GM23338 (cell line): ENCODE measurements around the gene REEP3. TPM values are rescaled to one million over a fixed set of nuclear protein-coding genes. Genes with fewer than 3 reads are reported as not detected.
A peak's percentile ranks its signal among the peaks of the same experiment; 100 is the strongest.

Experiments
- ATAC-seq: fragments of 200-7000 bp; cut with Tn5 transposase; 3 replicates; pipeline ENCODE4 v1.9.1; 2020
- DNase-seq: peaks from one replicate; pipeline ENCODE4 v3.0.0-alpha.2; 2015; ENCODE audit warnings: low spot score
- H2AFZ ChIP-seq: fragments of 200-600 bp; sonication (generic); 2 replicates; pipeline ENCODE4 v1.8.0; 2016; ENCODE audit warnings: antibody characterized with exemption, mild to moderate bottlenecking, moderate library complexity
- H3F3A ChIP-seq: fragments of 200-600 bp; sonication (generic); replicated peaks from 2 replicates; pipeline ENCODE4 v1.8.0; 2017; ENCODE audit warnings: antibody characterized with exemption, mixed run types, low read depth
- H3K27ac ChIP-seq: fragments of 200-600 bp; sonication (generic); 2 replicates; pipeline ENCODE4 v1.6.1; 2016; ENCODE audit warnings: low read depth
- H3K27me3 ChIP-seq: fragments of 200-600 bp; sonication (generic); 2 replicates; pipeline ENCODE4 v1.8.0; 2016; ENCODE audit warnings: mild to moderate bottlenecking, mixed run types, moderate library complexity; ENCODE audit not compliant: insufficient read depth
- H3K36me3 ChIP-seq: fragments of 200-600 bp; sonication (generic); 2 replicates; pipeline ENCODE4 v1.8.0; 2016; ENCODE audit warnings: mild to moderate bottlenecking; ENCODE audit not compliant: insufficient read depth
- H3K4me1 ChIP-seq: fragments of 200-600 bp; sonication (generic); 2 replicates; pipeline ENCODE4 v1.8.0; 2016; ENCODE audit warnings: mild to moderate bottlenecking, moderate library complexity; ENCODE audit not compliant: insufficient read depth
- H3K4me2 ChIP-seq: fragments of 200-600 bp; sonication (generic); 2 replicates; pipeline ENCODE4 v1.7.1; 2017; ENCODE audit warnings: mixed run types
- H3K4me3 ChIP-seq: fragments of 200-600 bp; sonication (generic); 2 replicates; pipeline ENCODE4 v1.6.1; 2016; ENCODE audit warnings: mixed run types
- H3K79me2 ChIP-seq: fragments of 200-600 bp; sonication (generic); replicated peaks from 2 replicates; pipeline ENCODE4 v1.8.0; 2017; ENCODE audit warnings: mild to moderate bottlenecking; ENCODE audit not compliant: insufficient read depth
- H3K9me2 ChIP-seq: fragments of 200-600 bp; sonication (generic); 2 replicates; pipeline ENCODE4 v1.8.0; 2017; ENCODE audit not compliant: insufficient read depth
- H4K20me1 ChIP-seq: fragments of 200-600 bp; sonication (generic); replicated peaks from 2 replicates; pipeline ENCODE4 v1.8.0; 2017; ENCODE audit warnings: mild to moderate bottlenecking; ENCODE audit not compliant: insufficient read depth
- H3K27ac Mint-ChIP-seq: 2 replicates; pipeline ENCODE4 v1.8.0; 2020; ENCODE audit warnings: inconsistent platforms, mild to moderate bottlenecking, moderate library complexity, mixed read lengths
- H3K27me3 Mint-ChIP-seq: 3 replicates; pipeline ENCODE4 v1.8.0; 2022; ENCODE audit warnings: low read depth, mild to moderate bottlenecking, moderate library complexity, mixed read lengths, inconsistent platforms; ENCODE audit not compliant: insufficient read depth, poor library complexity
- H3K36me3 Mint-ChIP-seq: 3 replicates; pipeline ENCODE4 v1.8.0; 2021; ENCODE audit warnings: low read depth, mild to moderate bottlenecking, inconsistent platforms, moderate library complexity, mixed read lengths
- H3K4me1 Mint-ChIP-seq: 3 replicates; pipeline ENCODE4 v1.8.0; 2020; ENCODE audit warnings: mild to moderate bottlenecking, inconsistent platforms, mixed read lengths
- H3K4me3 Mint-ChIP-seq: 3 replicates; pipeline ENCODE4 v1.8.0; 2021; ENCODE audit warnings: moderate library complexity, mild to moderate bottlenecking, inconsistent platforms, mixed read lengths
- H3K9me3 Mint-ChIP-seq: 3 replicates; pipeline ENCODE4 v1.8.0; 2020; ENCODE audit warnings: moderate library complexity, mild to moderate bottlenecking, inconsistent platforms, mixed read lengths
- CREB1 ChIP-seq: fragments of 250-450 bp; sonication (Bioruptor Pico); IDR thresholded peaks from 2 replicates; pipeline ENCODE4 v1.5.0; 2020; ENCODE audit warnings: low read depth, mild to moderate bottlenecking, moderate library complexity
- JUNB ChIP-seq: IDR thresholded peaks from one replicate; pipeline ENCODE4 v1.6.1; 2016; ENCODE audit warnings: antibody characterized with exemption; ENCODE audit not compliant: unreplicated experiment
- NANOG ChIP-seq: IDR thresholded peaks from 2 replicates; pipeline ENCODE4 v1.6.1; 2016; ENCODE audit warnings: antibody characterized with exemption, borderline replicate concordance
- REST ChIP-seq: IDR thresholded peaks from one replicate; pipeline ENCODE4 v1.6.1; 2018; ENCODE audit warnings: antibody characterized with exemption; ENCODE audit not compliant: unreplicated experiment
- polyA plus RNA-seq: library from polyadenylated mRNA; unstranded; fragments of >200 nt; fragmentation: Nextera tagmentation; extraction: Ambion mirVana; gene quantifications from 2 replicates; pipeline ENCODE4 v1.2.1, GENCODE V29; 2016
- total RNA-seq: library from RNA; depleted of rRNA; stranded (reverse); fragments of >200 nt; shearing (Covaris generic); gene quantifications from 2 replicates; pipeline ENCODE4 v1.2.3, GENCODE V29; 2014
- TF ChIP-seq, protein P1 (sequence below): fragments of 250-450 bp; sonication (Bioruptor Pico); IDR thresholded peaks from 2 replicates; pipeline ENCODE4 v1.5.0; 2020; ENCODE audit warnings: mild to moderate bottlenecking, moderate library complexity
- TF ChIP-seq, protein P2 (sequence below), 2 experiments: fragments of 200-600 bp in 1 of 2; sonication (generic) in 1 of 2; conservative IDR thresholded peaks; 2 replicates each; pipeline versions ENCODE4 v1.5.1 to v1.6.1; 2016 to 2017; ENCODE audit warnings: antibody characterized with exemption in 2 of 2, low read depth in 2 of 2, mild to moderate bottlenecking in 2 of 2, moderate library complexity in 1 of 2

REEP3 gene
- total and polyA plus RNA-seq, 2 experiments from 2014 or later = 29.5 to 48.7 TPM

- TF ChIP-seq, protein P1, sequence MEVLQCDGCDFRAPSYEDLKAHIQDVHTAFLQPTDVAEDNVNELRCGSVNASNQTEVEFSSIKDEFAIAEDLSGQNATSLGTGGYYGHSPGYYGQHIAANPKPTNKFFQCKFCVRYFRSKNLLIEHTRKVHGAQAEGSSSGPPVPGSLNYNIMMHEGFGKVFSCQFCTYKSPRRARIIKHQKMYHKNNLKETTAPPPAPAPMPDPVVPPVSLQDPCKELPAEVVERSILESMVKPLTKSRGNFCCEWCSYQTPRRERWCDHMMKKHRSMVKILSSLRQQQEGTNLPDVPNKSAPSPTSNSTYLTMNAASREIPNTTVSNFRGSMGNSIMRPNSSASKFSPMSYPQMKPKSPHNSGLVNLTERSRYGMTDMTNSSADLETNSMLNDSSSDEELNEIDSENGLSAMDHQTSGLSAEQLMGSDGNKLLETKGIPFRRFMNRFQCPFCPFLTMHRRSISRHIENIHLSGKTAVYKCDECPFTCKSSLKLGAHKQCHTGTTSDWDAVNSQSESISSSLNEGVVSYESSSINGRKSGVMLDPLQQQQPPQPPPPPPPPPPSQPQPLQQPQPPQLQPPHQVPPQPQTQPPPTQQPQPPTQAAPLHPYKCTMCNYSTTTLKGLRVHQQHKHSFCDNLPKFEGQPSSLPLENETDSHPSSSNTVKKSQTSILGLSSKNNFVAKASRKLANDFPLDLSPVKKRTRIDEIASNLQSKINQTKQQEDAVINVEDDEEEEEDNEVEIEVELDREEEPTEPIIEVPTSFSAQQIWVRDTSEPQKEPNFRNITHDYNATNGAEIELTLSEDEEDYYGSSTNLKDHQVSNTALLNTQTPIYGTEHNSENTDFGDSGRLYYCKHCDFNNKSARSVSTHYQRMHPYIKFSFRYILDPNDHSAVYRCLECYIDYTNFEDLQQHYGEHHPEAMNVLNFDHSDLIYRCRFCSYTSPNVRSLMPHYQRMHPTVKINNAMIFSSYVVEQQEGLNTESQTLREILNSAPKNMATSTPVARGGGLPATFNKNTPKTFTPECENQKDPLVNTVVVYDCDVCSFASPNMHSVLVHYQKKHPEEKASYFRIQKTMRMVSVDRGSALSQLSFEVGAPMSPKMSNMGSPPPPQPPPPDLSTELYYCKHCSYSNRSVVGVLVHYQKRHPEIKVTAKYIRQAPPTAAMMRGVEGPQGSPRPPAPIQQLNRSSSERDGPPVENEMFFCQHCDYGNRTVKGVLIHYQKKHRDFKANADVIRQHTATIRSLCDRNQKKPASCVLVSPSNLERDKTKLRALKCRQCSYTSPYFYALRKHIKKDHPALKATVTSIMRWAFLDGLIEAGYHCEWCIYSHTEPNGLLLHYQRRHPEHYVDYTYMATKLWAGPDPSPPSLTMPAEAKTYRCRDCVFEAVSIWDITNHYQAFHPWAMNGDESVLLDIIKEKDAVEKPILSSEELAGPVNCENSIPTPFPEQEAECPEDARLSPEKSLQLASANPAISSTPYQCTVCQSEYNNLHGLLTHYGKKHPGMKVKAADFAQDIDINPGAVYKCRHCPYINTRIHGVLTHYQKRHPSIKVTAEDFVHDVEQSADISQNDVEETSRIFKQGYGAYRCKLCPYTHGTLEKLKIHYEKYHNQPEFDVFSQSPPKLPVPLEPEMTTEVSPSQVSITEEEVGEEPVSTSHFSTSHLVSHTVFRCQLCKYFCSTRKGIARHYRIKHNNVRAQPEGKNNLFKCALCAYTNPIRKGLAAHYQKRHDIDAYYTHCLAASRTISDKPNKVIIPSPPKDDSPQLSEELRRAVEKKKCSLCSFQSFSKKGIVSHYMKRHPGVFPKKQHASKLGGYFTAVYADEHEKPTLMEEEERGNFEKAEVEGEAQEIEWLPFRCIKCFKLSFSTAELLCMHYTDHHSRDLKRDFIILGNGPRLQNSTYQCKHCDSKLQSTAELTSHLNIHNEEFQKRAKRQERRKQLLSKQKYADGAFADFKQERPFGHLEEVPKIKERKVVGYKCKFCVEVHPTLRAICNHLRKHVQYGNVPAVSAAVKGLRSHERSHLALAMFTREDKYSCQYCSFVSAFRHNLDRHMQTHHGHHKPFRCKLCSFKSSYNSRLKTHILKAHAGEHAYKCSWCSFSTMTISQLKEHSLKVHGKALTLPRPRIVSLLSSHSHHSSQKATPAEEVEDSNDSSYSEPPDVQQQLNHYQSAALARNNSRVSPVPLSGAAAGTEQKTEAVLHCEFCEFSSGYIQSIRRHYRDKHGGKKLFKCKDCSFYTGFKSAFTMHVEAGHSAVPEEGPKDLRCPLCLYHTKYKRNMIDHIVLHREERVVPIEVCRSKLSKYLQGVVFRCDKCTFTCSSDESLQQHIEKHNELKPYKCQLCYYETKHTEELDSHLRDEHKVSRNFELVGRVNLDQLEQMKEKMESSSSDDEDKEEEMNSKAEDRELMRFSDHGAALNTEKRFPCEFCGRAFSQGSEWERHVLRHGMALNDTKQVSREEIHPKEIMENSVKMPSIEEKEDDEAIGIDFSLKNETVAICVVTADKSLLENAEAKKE (CRISPR knock-in tag) = no peak
These were observed 107.5 kb downstream of the REEP3 start (continued) for GRCh38 chr10:63628526-63629362.

GRCh38 chr10:63629363-63630084 lies 108.3 kb downstream of the REEP3 start:
- no peaks in the 10 kb centered on the region for H3K27me3 ChIP-seq
- peak overlapping the region; percentile 100 for H3K27ac ChIP-seq
- peak overlapping the region; percentile 53; the same call in 1 of the 2 replicates for H2AFZ ChIP-seq
- peaks cover 56% of the 10 kb centered on the region for H3K4me1 Mint-ChIP-seq
- peaks cover 6% of the 10 kb centered on the region for H3K27me3 Mint-ChIP-seq
- H3K4me2 ChIP-seq = peak overlapping the region; percentile 79
- no peaks in the 10 kb centered on the region; the same call in 1 of the 2 replicates for H3F3A ChIP-seq
- no peaks in the 10 kb centered on the region for H3K9me3 Mint-ChIP-seq
- no peaks in the 10 kb centered on the region for H3K36me3 Mint-ChIP-seq
- DNase-seq (peak; percentile 99), ATAC-seq (peak; percentile 83)
- H3K4me3 Mint-ChIP-seq = peak overlapping the region; percentile 71
- H3K79me2 ChIP-seq = no peaks in the 10 kb centered on the region
- H3K36me3 ChIP-seq = no peaks in the 10 kb centered on the region
- no peaks in the 10 kb centered on the region for H4K20me1 ChIP-seq
- peaks cover 25% of the 10 kb centered on the region for H3K4me1 ChIP-seq
- H3K4me3 ChIP-seq = peak overlapping the region; percentile 57
- H3K27ac Mint-ChIP-seq = peak overlapping the region; percentile 96
- H3K9me2 ChIP-seq = no peaks in the 10 kb centered on the region
- TF ChIP-seq, protein P2, sequence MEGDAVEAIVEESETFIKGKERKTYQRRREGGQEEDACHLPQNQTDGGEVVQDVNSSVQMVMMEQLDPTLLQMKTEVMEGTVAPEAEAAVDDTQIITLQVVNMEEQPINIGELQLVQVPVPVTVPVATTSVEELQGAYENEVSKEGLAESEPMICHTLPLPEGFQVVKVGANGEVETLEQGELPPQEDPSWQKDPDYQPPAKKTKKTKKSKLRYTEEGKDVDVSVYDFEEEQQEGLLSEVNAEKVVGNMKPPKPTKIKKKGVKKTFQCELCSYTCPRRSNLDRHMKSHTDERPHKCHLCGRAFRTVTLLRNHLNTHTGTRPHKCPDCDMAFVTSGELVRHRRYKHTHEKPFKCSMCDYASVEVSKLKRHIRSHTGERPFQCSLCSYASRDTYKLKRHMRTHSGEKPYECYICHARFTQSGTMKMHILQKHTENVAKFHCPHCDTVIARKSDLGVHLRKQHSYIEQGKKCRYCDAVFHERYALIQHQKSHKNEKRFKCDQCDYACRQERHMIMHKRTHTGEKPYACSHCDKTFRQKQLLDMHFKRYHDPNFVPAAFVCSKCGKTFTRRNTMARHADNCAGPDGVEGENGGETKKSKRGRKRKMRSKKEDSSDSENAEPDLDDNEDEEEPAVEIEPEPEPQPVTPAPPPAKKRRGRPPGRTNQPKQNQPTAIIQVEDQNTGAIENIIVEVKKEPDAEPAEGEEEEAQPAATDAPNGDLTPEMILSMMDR (conservative IDR thresholded peaks at IDR 0.05; ENCODE audit: low read depth in 2 of 2) = peak; percentile 90 to 95
- TF ChIP-seq JUNB (no peak), REST (no peak), NANOG (peak; percentile 30; the same call in 1 of the 2 replicates), CREB1 (CRISPR knock-in tag) (peak; percentile 18; the same call in 1 of the 2 replicates)
